Liver (tissue), 9 donors: Measurements from ENCODE around the gene LYRM1. TPM values are rescaled to one million over a fixed set of nuclear protein-coding genes. Genes with fewer than 3 reads are reported as not detected.
A peak's percentile ranks its signal among the peaks of the same experiment; 100 is the strongest.

ENCODE experiments used
- DNase-seq: peaks from one replicate; pipeline ENCODE4 v3.0.0-alpha.2; 2017; ENCODE audit warnings: low spot score
- H3K27ac ChIP-seq, 2 donors: one replicate each; pipeline ENCODE4 v1.7.0; 2013; ENCODE audit warnings: inconsistent platforms in 2 of 2, low read length in 2 of 2, control low read depth in 1 of 2, low read depth in 1 of 2, mild to moderate bottlenecking in 1 of 2
- H3K27me3 ChIP-seq, 4 donors: one replicate each; pipeline versions ENCODE4 v1.6.1 to v1.7.0; 2013; ENCODE audit warnings: low read length in 3 of 4, inconsistent platforms in 1 of 4, mild to moderate bottlenecking in 1 of 4, moderate library complexity in 1 of 4; ENCODE audit not compliant: control insufficient read depth in 4 of 4, insufficient read depth in 4 of 4
- H3K36me3 ChIP-seq, 4 donors: one replicate each; pipeline versions ENCODE4 v1.6.1 to v1.7.0; 2013; ENCODE audit warnings: low read length in 3 of 4, mild to moderate bottlenecking in 3 of 4, low read depth in 1 of 4, moderate library complexity in 1 of 4; ENCODE audit not compliant: control insufficient read depth in 4 of 4, insufficient read depth in 3 of 4
- H3K4me1 ChIP-seq, 4 donors: one replicate each; pipeline versions ENCODE4 v1.6.1 to v1.7.0; 2013; ENCODE audit warnings: low read length in 3 of 4, mild to moderate bottlenecking in 3 of 4, moderate library complexity in 1 of 4; ENCODE audit not compliant: control insufficient read depth in 4 of 4, insufficient read depth in 4 of 4
- H3K4me3 ChIP-seq, 3 donors: one replicate each; pipeline versions ENCODE4 v1.6.1 to v1.7.0; 2013; ENCODE audit warnings: low read length in 3 of 3, control low read depth in 1 of 3, low read depth in 1 of 3, mild to moderate bottlenecking in 1 of 3
- H3K9ac ChIP-seq, 2 donors: one replicate each; pipeline ENCODE4 v1.7.0; 2013; ENCODE audit warnings: low read length in 2 of 2, mild to moderate bottlenecking in 2 of 2, moderate library complexity in 2 of 2, control low read depth in 1 of 2, low read depth in 1 of 2
- H3K9me3 ChIP-seq, 4 donors: one replicate each; pipeline versions ENCODE4 v1.6.1 to v1.7.0; 2013; ENCODE audit warnings: low read length in 3 of 4; ENCODE audit not compliant: control insufficient read depth in 4 of 4
- EGR1 ChIP-seq, 2 donors: IDR thresholded peaks; 2 replicates each; pipeline ENCODE4 v1.6.1; 2016 to 2018; ENCODE audit warnings: antibody characterized with exemption in 2 of 2, low read depth in 2 of 2
- FOXA1 ChIP-seq: IDR thresholded peaks from 2 replicates; pipeline ENCODE4 v1.6.1; 2016; ENCODE audit warnings: antibody characterized with exemption
- FOXA2 ChIP-seq: IDR thresholded peaks from 2 replicates; pipeline ENCODE4 v1.6.1; 2016; ENCODE audit warnings: antibody characterized with exemption
- GABPA ChIP-seq, 2 donors: IDR thresholded peaks in 1 of 2; conservative IDR thresholded peaks in 1 of 2; 2 replicates each; pipeline ENCODE4 v1.6.1; 2016; ENCODE audit warnings: antibody characterized with exemption in 2 of 2, mild to moderate bottlenecking in 1 of 2, moderate library complexity in 1 of 2
- HNF4A ChIP-seq, 2 donors: conservative IDR thresholded peaks; 2 replicates each; pipeline ENCODE4 v1.6.1; 2016; ENCODE audit warnings: antibody characterized with exemption in 2 of 2, mild to moderate bottlenecking in 2 of 2
- HNF4G ChIP-seq: IDR thresholded peaks from 2 replicates; pipeline ENCODE4 v1.6.1; 2016; ENCODE audit warnings: antibody characterized with exemption
- JUND ChIP-seq, 2 donors: IDR thresholded peaks; 2 replicates each; pipeline ENCODE4 v1.6.1; 2016; ENCODE audit warnings: antibody characterized with exemption in 2 of 2
- MAX ChIP-seq: IDR thresholded peaks from 2 replicates; pipeline ENCODE4 v1.6.1; 2016; ENCODE audit warnings: antibody characterized with exemption
- NR2F2 ChIP-seq: IDR thresholded peaks from 2 replicates; pipeline ENCODE4 v1.6.1; 2016; ENCODE audit warnings: antibody characterized with exemption
- RAD21 ChIP-seq, 2 donors: IDR thresholded peaks; 2 replicates each; pipeline ENCODE4 v1.6.1; 2016; ENCODE audit warnings: antibody characterized with exemption in 2 of 2, mild to moderate bottlenecking in 2 of 2
- RXRA ChIP-seq, 2 donors: IDR thresholded peaks; 2 replicates each; pipeline ENCODE4 v1.6.1; 2017 to 2018; ENCODE audit warnings: antibody characterized with exemption in 2 of 2, mild to moderate bottlenecking in 1 of 2
- SP1 ChIP-seq: IDR thresholded peaks from 2 replicates; pipeline ENCODE4 v1.6.1; 2018; ENCODE audit warnings: antibody characterized with exemption, mild to moderate bottlenecking
- TAF1 ChIP-seq: conservative IDR thresholded peaks from 2 replicates; pipeline ENCODE4 v1.6.1; 2016; ENCODE audit warnings: antibody characterized with exemption, mild to moderate bottlenecking
- YY1 ChIP-seq: IDR thresholded peaks from 2 replicates; pipeline ENCODE4 v1.6.1; 2016; ENCODE audit warnings: antibody characterized with exemption, mild to moderate bottlenecking
- ZBTB33 ChIP-seq: IDR thresholded peaks from 2 replicates; pipeline ENCODE4 v1.6.1; 2016; ENCODE audit warnings: antibody characterized with exemption
- whole genome bisulfite sequencing: extraction: QIAGEN DNeasy Blood & Tissue Kit; methylation state at CpG from one replicate; pipeline ENCODE4 v1.1.7; 2013; 5-methylcytosine and 5-hydroxymethylcytosine counted together
- polyA plus RNA-seq, 2 donors: library from polyadenylated mRNA; stranded (reverse) in 1 of 2; unstranded in 1 of 2; fragments of 200-250 nt in 1 of 2; fragments of >200 nt in 1 of 2; fragmentation: Nextera tagmentation in 1 of 2; extraction: Ambion mirVana in 1 of 2; gene quantifications; one replicate each; pipeline versions ENCODE4 v1.2.1 to v1.2.3, GENCODE V29; 2013 to 2015
- total RNA-seq, 2 donors: library from RNA; depleted of rRNA; stranded (reverse); fragments of >200 nt; gene quantifications; one replicate each; pipeline ENCODE4 v1.2.3, GENCODE V29; 2014
- TF ChIP-seq, protein P1 (sequence below): IDR thresholded peaks from 2 replicates; pipeline ENCODE4 v1.6.1; 2016; ENCODE audit warnings: antibody characterized with exemption, mild to moderate bottlenecking
- TF ChIP-seq, protein P2 (sequence below): IDR thresholded peaks from 2 replicates; pipeline ENCODE4 v1.6.1; 2016; ENCODE audit warnings: antibody characterized with exemption
- TF ChIP-seq, protein P3 (sequence below): fragments of 150-350 bp; IDR thresholded peaks from 2 replicates; pipeline ENCODE4 v1.5.1; 2017; ENCODE audit warnings: improper control_type of control experiment, low read depth, low read length; ENCODE audit not compliant: missing input control
- donor health status: healthy.
- donor health status: healthy.
- donor health status: healthy.
- donor health status: healthy.
- donor health status: healthy.

Gene LYRM1
- total and polyA plus RNA-seq, 4 donors, result 33.2 to 57.3 (median 50.8) TPM

DNA sequence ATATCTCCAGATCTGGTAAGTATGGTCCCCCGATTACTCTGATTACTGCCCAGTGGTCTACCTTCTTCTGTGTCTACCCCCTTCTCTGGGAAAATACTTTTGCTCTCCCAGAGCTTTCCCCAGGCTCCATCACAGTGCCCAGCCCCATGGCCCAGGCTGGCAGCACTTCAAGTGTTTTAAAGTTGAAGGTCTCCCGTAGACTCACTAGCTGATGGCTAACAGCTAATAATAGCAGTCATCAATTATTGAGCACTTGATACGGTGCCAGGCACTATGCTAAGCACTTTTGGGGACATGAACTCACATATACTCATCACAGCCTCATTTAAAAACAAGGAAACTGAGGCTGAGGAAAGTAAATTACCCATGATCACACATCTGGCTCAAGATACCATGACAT, 33.8 kb upstream of the LYRM1 start:
- H3K36me3 ChIP-seq, result peaks cover 0 to 7% (median 3%) of the 10 kb centered on the region in 4 donors
- no peaks in the 10 kb centered on the region for H3K9me3 ChIP-seq
- WGBS, result 49% methylated on average over 3 of the region's 3 CpGs
- peak overlapping the region; percentile 11 to 40 for H3K27ac ChIP-seq
- no peak for DNase-seq
- H3K4me3 ChIP-seq, result no peak overlapping the region
- H3K9ac ChIP-seq, result no peak overlapping the region
- TF ChIP-seq RXRA (IDR thresholded peaks at IDR 0.05) (peak; percentile 12 to 62), FOXA1 (no peak)
- peaks cover 8 to 57% (median 42%) of the 10 kb centered on the region in 4 donors for H3K4me1 ChIP-seq
- H3K27me3 ChIP-seq, result no peaks in the 10 kb centered on the region

- Histone ChIP-seq H3K27me3 (no peaks in the 10 kb centered on the region), H3K27ac (no peak overlapping the region), H3K4me3 (no peak overlapping the region), H3K9me3 (no peaks in the 10 kb centered on the region), H3K9ac (no peak overlapping the region), H3K4me1 (peaks cover 8 to 65% (median 49%) of the 10 kb centered on the region in 4 donors), H3K36me3 (no peaks in the 10 kb centered on the region)
- no peak for DNase-seq
- WGBS, result 89% methylated on average over 2 of the region's 2 CpGs
- TF ChIP-seq TAF1 (no peak), GABPA (IDR thresholded peaks at IDR 0.05 in 1 of 2, conservative IDR thresholded peaks at IDR 0.05 in 1 of 2) (no peak), RAD21 (IDR thresholded peaks at IDR 0.05) (no peak), MAX (no peak), EGR1 (IDR thresholded peaks at IDR 0.05; ENCODE audit: low read depth in 2 of 2) (no peak), FOXA2 (no peak), JUND (IDR thresholded peaks at IDR 0.05) (no peak), NR2F2 (no peak), RXRA (IDR thresholded peaks at IDR 0.05) (no peak), YY1 (no peak), ZBTB33 (no peak), HNF4G (no peak), SP1 (no peak), FOXA1 (no peak), HNF4A (conservative IDR thresholded peaks at IDR 0.05) (no peak)
- TF ChIP-seq, protein P1, sequence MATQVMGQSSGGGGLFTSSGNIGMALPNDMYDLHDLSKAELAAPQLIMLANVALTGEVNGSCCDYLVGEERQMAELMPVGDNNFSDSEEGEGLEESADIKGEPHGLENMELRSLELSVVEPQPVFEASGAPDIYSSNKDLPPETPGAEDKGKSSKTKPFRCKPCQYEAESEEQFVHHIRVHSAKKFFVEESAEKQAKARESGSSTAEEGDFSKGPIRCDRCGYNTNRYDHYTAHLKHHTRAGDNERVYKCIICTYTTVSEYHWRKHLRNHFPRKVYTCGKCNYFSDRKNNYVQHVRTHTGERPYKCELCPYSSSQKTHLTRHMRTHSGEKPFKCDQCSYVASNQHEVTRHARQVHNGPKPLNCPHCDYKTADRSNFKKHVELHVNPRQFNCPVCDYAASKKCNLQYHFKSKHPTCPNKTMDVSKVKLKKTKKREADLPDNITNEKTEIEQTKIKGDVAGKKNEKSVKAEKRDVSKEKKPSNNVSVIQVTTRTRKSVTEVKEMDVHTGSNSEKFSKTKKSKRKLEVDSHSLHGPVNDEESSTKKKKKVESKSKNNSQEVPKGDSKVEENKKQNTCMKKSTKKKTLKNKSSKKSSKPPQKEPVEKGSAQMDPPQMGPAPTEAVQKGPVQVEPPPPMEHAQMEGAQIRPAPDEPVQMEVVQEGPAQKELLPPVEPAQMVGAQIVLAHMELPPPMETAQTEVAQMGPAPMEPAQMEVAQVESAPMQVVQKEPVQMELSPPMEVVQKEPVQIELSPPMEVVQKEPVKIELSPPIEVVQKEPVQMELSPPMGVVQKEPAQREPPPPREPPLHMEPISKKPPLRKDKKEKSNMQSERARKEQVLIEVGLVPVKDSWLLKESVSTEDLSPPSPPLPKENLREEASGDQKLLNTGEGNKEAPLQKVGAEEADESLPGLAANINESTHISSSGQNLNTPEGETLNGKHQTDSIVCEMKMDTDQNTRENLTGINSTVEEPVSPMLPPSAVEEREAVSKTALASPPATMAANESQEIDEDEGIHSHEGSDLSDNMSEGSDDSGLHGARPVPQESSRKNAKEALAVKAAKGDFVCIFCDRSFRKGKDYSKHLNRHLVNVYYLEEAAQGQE, result no peak
- TF ChIP-seq, protein P2, sequence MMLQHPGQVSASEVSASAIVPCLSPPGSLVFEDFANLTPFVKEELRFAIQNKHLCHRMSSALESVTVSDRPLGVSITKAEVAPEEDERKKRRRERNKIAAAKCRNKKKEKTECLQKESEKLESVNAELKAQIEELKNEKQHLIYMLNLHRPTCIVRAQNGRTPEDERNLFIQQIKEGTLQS, result no peak
- TF ChIP-seq, protein P3, sequence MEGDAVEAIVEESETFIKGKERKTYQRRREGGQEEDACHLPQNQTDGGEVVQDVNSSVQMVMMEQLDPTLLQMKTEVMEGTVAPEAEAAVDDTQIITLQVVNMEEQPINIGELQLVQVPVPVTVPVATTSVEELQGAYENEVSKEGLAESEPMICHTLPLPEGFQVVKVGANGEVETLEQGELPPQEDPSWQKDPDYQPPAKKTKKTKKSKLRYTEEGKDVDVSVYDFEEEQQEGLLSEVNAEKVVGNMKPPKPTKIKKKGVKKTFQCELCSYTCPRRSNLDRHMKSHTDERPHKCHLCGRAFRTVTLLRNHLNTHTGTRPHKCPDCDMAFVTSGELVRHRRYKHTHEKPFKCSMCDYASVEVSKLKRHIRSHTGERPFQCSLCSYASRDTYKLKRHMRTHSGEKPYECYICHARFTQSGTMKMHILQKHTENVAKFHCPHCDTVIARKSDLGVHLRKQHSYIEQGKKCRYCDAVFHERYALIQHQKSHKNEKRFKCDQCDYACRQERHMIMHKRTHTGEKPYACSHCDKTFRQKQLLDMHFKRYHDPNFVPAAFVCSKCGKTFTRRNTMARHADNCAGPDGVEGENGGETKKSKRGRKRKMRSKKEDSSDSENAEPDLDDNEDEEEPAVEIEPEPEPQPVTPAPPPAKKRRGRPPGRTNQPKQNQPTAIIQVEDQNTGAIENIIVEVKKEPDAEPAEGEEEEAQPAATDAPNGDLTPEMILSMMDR, result no peak
Observed at GRCh38 chr16:20867585-20867984, 33.0 kb upstream of the LYRM1 start.
